Measurements from ENCODE around the gene EXOC2.

GRCh38 chr6:453152-453551, 239.8 kb downstream of the EXOC2 start:
- TF ChIP-seq, protein P1, sequence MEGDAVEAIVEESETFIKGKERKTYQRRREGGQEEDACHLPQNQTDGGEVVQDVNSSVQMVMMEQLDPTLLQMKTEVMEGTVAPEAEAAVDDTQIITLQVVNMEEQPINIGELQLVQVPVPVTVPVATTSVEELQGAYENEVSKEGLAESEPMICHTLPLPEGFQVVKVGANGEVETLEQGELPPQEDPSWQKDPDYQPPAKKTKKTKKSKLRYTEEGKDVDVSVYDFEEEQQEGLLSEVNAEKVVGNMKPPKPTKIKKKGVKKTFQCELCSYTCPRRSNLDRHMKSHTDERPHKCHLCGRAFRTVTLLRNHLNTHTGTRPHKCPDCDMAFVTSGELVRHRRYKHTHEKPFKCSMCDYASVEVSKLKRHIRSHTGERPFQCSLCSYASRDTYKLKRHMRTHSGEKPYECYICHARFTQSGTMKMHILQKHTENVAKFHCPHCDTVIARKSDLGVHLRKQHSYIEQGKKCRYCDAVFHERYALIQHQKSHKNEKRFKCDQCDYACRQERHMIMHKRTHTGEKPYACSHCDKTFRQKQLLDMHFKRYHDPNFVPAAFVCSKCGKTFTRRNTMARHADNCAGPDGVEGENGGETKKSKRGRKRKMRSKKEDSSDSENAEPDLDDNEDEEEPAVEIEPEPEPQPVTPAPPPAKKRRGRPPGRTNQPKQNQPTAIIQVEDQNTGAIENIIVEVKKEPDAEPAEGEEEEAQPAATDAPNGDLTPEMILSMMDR (IDR thresholded peaks at IDR 0.05; ENCODE audit: insufficient read depth, low read depth, low read length), result no peak
- TF ChIP-seq EZH2 (IDR thresholded peaks at IDR 0.05; ENCODE audit: insufficient read depth, low read length), result no peak
